Measurements from ENCODE around the gene HCN2.
A peak's percentile ranks its signal among the peaks of the same experiment; 100 is the strongest.

HCN2 gene

DNA sequence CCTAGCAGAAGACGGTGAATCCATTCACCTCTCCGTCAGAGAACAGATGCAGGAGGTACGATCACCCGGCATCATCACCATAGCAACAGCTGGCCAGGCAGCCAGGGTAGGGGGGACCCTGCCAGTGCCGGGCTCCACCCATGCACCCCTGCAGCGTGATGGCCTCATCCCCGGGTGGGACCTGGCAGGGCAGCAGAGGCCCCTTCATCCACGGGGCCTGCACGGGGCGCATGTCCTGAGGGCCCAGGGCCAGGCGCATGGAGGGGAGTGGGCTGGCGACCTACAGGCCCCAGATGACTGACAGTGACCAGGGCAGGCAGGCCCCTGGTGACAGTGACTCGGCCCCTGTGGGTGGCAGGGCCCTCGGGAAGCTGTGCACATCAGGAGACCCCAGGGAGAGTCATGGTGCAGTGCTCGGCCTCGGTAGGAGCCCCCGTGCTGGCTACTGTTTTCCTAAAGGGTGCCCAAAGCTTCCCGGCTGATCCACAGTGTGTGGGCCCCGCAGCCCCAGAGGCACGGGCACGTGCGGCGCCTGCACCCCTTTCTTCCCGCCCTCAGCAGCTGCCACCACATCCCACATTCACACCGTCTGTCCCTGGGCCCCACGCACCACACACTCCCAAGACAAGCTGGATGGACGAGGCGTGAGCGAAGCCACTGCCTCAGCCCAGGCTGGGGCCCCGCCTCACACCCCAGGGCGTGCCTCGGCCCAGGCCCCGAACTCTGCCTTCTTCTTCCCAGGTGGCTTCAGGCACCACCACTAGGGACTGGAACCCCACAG is 68.6 kb downstream of the HCN2 start:
- DNase-seq (ENCODE audit: low spot score), result no peak

DNA sequence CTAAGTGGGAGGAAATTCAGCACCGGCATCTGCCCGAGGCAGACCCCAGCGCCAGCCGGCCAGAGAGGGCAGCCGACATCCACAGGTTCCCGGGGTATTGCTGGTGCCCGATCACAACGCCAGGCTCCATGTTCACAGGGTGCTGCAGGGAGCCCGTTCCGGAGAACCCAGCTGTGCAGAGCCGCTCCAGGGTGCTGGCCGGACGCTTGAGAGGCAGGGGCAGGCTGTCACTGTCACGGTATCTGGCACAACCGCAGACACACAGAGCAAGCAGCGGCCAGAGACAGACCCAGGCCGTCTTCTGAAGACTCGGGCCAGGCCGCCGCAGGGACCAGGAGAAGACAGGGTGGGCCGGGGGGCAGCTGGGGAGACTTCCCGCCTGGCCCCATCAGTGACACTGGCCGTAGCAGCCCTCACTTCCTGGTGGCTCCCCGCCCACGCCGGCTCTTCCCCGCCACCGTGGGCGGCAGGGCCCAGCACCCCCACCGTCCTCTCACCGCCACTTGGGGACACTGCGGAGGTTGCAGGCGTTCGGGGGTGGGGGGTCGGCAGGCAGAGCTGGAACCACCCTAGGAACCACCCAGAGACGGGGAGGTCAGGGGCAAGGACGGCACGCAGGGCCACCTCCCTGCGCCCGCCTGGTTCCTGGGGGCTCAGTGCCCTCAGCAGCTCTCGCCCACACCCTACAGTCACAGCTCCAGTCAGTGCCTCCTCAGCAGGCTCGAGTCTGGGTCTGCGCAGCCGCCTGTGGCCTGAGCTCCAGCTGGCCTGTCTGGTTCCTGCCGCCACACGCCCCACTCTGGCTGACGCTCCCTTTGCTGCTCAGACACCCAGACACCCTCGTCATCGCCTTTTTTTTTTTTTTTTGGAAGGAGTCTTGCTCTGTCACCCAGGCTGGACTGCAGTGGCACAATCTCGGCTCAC is 69.5 kb downstream of the HCN2 start:
- DNase-seq (ENCODE audit: low spot score), result no peak

DNA sequence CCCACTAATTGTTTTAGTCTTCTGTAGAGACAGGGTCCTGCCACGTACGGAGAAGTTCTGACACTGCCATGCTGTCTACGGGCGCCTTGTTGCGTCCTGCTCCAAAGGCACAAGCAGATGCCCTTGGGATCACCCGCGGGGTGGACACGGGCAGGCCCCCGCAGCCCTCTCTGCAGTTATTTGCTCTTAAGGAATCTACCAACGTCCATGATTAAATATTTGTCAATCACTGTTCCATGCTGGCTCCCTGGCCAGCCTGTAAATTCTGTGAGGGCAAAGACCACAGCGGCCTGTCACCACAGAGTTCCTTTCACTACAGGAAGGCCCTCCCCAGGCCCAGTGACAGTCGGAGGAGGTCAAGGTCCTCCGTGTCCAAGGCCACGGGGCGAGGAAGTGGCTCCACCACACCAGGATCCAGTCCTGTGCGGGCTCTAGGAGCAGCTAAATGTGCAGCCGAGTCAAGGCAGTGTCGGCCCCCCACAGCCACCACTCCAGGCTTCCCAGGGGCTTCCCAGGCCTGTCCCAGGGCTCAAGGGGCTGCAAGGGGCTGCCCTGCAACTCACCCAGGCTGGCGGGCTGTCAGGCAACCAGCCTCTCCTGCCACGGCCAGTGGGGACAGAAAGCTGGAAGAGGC is 71.2 kb downstream of the HCN2 start:
- DNase-seq (ENCODE audit: low spot score), result no peak

DNA sequence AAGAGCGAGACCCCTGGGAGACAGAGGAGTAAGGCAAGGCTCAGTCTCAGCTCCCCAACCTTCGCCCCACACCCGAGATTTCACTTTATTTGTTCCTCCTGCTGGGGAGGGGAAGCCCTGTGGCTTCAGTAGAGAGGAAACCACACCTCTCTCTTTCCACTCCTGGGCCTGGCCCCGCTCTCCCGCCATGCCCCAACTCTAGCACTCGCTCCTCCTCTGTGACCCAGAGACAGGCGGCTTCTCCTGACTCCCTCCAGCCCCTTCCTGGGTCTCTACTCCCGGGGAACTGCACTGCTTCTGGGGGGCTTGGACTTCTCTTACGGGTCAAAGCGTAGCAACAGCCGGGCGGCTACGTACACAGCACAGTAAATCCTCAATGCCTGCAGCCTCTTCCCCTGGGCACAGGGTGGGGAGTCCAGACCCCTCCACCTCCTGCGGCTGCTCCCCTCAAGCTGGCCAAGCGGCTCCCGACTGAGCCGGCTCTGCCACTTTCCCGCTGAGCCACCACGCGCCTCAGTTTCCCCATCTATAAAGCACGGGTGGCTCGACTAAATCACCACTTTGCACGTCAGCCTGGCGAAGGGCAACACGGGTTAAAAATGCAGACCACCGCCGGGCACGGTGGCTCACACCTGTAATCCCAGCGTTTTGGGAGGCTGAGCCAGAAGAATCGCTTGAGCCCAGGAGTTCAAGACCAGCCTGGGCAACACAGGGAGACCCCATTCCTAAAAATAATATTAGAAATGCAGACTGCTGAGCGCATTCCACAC is 71.9 kb downstream of the HCN2 start:
- DNase-seq (ENCODE audit: low spot score), result peak; percentile 48

DNA sequence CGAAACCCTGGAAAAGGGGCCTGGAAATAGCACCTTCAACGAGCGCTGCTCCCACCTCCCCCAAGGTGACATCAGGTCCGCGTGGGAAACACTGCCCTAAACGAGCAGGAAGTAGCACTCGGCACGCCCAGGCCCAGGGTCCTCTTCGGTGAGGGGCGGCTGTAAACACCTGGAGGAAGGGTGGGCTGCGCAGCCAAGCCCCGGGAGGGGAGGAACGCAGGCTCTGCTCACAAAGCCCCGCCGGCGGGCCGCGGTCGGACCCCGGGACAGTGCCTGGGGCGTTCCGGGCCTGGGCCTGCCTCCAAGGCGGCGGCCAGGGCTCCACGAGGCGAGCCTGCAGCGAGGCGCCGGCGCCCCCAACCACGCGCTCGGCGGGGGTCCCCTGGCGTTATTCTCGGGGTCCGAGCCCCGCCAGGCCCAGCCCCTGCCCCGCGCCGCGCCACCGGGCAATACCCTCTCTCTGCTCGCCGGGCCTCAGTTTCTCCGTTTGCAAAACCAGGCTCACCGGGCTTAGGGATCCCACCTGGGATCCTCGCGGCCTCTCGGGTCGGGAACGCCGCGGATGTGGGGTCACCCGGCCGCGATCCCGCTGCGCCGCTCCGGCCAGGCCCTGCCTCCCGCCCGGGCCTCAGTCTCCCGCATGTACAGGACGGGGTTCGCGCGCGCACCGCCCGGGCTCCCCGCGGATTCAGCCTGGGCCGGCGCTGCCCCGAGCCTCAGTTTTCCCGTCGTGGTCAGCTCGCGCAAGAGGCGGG is 72.7 kb downstream of the HCN2 start:
- peak; percentile 75 for DNase-seq (ENCODE audit: low spot score)

DNA sequence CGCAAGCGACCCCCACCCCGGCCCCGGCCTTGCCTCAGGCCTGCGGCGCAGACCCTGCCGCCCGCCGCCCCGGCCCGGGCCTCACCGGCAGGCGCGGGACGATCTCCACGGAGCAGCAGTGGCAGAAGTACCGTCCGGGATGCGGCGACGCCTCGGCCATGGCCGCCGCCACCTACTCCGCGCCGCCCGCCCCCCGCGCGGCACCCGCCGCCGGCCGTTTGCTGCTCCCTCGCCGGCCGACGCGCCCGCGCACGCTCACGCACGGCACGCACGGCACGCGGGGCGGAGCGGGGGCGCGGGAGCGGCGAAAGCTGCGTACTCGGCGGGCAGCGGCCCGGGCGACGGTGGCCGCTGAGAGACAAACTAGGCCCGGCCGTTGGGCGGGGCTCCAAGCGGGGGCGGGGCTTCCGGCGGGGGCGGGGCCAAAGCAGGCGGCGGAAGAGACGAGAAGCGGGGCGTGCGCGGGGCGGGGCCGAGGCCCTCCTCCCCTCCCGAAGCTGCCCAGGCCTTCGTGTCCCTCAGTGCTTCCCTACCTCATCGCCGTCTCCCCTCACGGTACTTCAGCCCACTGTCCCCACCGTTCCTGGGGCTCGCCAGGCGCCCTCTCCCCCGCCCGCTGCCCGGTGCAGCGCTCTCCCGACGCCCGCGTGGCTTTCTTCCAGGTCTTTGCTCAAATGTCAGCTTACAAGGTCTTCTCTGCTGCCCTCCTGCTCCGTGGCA is 73.4 kb downstream of the HCN2 start, which contains the start of gene RNF126:
TSS of gene RNF126 (minus strand) at position 253 of the 720 bp plus-strand sequence. CDS start at position 160, 93 bp downstream.
- DNase-seq (ENCODE audit: low spot score), result peak; percentile 89

DNA sequence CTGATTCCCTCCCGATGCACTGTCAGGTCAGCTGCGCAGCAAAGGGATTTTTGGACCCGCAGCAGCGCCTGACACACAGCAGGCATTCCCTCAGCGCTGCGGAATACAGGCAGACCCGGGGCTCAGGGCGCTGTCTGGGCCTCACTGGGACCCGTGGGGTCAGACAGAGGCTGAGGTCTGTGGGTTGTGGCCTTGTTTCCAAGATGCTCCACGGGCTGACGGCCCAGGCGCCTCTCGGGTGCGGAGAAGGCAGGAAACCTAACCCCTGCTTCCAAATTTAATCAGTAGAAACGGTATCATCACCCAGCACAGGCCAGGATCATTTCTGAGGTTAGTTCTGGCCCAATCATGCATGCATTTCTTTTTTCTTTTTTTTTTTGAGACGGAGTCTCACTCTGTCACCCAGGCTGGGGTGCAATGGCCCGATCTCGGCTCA is 74.0 kb downstream of the HCN2 start:
- no peak for DNase-seq (ENCODE audit: low spot score)

DNA sequence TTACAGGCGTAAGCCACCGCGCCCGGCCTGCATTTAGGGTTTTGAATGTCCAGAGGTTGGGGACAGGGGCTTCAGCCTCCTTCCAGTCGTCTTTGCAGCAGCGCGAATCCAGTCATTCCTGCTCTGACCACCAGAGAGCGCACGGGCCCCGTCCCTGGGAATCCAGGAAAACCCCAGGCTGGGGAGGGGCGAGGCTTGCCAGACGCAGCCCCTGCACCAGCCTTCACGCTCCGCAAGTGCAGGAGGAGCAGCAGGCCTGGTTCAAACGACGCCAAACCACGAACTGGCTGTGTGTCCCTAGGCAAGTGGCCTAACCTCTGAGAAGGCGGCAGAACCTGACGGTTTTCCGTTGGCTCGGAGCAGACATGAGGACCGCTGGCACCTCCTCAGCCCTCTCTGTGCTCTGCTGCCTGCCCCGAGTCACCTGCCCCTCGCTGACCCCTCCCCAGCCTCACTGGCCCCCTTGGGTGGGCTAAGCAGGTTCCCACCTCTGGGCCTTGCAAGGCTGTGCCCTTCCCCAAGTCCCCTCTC is 75.3 kb downstream of the HCN2 start:
- peak; percentile 84 for DNase-seq (ENCODE audit: low spot score)

Measured in NAMALWA (cell line).